ENCODE measurements around the gene BCOR. TPM values are rescaled to one million over a fixed set of nuclear protein-coding genes. Genes with fewer than 3 reads are reported as not detected.

Gene BCOR
- total RNA-seq, 1 experiment from 2014 or later, result 36.6 TPM

GRCh38 chrX:40116925-40117324 lies 19.2 kb upstream of the BCOR start:
- DNase-seq (ENCODE audit: low read depth), result no peak

GRCh38 chrX:40112996-40113395 lies 15.2 kb upstream of the BCOR start:
- DNase-seq (ENCODE audit: low read depth), result no peak

GRCh38 chrX:40111868-40112267 lies 14.1 kb upstream of the BCOR start:
- DNase-seq (ENCODE audit: low read depth), result no peak

- DNase-seq (ENCODE audit: low read depth), result peak; percentile 64
Observed at GRCh38 chrX:40109288-40110008, 11.7 kb upstream of the BCOR start.

GRCh38 chrX:40108959-40109287 lies 11.2 kb upstream of the BCOR start:
- DNase-seq (ENCODE audit: low read depth), result peak; percentile 86

GRCh38 chrX:40108162-40108958 lies 10.6 kb upstream of the BCOR start:
- peak; percentile 59 for DNase-seq (ENCODE audit: low read depth)

- DNase-seq (ENCODE audit: low read depth), result peak; percentile 82
Observed at GRCh38 chrX:40107291-40108161, 9.8 kb upstream of the BCOR start.

- no peak for DNase-seq (ENCODE audit: low read depth)
Observed at GRCh38 chrX:40106676-40107290, 9.0 kb upstream of the BCOR start.

- DNase-seq (ENCODE audit: low read depth), result peak; percentile 76
Observed at GRCh38 chrX:40105835-40106675, 8.3 kb upstream of the BCOR start.

- peak; percentile 61 for DNase-seq (ENCODE audit: low read depth)
Observed at GRCh38 chrX:40104985-40105834, 7.5 kb upstream of the BCOR start.

- DNase-seq (ENCODE audit: low read depth), result peak; percentile 76
Observed at GRCh38 chrX:40104630-40104984, 6.8 kb upstream of the BCOR start.

GRCh38 chrX:40103565-40104323 lies 6.0 kb upstream of the BCOR start:
- DNase-seq (ENCODE audit: low read depth), result no peak

GRCh38 chrX:40102393-40103381 lies 4.9 kb upstream of the BCOR start:
- DNase-seq (ENCODE audit: low read depth), result no peak

GRCh38 chrX:40101430-40101802 lies 3.7 kb upstream of the BCOR start:
- DNase-seq (ENCODE audit: low read depth), result no peak

GRCh38 chrX:40100537-40101429 lies 3.0 kb upstream of the BCOR start:
- peak; percentile 47 for DNase-seq (ENCODE audit: low read depth)

- peak; percentile 75 for DNase-seq (ENCODE audit: low read depth)
Observed at GRCh38 chrX:40100141-40100536, 2.4 kb upstream of the BCOR start.
